ENCODE data around the gene SKI.

DNA sequence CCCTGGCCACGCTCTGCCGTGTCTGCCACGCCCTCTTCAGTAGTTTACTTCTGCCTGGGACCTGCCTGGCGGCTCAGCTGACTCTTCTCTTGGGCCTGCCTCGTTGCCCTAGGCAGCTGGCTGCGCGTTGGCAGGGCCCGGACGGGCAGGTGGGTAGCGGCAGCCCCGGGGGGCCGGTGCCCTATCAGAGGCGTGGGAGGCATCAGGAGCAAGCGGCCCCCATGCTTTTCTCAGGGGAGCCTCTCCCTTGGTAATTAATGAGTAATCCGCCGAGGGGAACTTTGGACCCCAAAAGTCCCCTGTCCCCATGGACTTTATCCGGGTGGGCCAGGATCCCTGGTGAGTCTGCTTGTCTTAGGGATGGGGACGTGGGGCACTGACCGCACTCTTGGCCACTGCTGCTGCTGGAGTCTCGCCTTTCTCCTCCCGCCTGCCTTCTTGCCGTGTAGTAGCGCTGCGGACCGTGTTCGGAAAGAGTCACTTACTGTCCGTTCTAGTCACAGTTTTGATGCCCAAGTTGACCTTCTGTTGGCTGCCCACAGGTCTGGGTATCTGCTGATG is 22.7 kb downstream of the SKI start:
- TF ChIP-seq, protein P1, sequence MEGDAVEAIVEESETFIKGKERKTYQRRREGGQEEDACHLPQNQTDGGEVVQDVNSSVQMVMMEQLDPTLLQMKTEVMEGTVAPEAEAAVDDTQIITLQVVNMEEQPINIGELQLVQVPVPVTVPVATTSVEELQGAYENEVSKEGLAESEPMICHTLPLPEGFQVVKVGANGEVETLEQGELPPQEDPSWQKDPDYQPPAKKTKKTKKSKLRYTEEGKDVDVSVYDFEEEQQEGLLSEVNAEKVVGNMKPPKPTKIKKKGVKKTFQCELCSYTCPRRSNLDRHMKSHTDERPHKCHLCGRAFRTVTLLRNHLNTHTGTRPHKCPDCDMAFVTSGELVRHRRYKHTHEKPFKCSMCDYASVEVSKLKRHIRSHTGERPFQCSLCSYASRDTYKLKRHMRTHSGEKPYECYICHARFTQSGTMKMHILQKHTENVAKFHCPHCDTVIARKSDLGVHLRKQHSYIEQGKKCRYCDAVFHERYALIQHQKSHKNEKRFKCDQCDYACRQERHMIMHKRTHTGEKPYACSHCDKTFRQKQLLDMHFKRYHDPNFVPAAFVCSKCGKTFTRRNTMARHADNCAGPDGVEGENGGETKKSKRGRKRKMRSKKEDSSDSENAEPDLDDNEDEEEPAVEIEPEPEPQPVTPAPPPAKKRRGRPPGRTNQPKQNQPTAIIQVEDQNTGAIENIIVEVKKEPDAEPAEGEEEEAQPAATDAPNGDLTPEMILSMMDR (IDR thresholded peaks at IDR 0.05): no peak
- TF ChIP-seq EZH2 (IDR thresholded peaks at IDR 0.05; ENCODE audit: borderline replicate concordance, insufficient read depth, low read depth, low read length, poor library complexity, severe bottlenecking): no peak

Data from B cell (primary cell).